Astrocyte of the spinal cord (primary cell): ENCODE measurements around the gene CHFR.
"Not testable (repeated sequence)": the region's sequence is repeated elsewhere in the genome, so short reads cannot be mapped to it uniquely, and the experiment has no call there.

Experiments
- DNase-seq: peaks from one replicate; pipeline ENCODE4 v3.0.0; 2011; ENCODE audit warnings: low read depth, low spot score
- H3K4me3 ChIP-seq: 2 replicates; pipeline ENCODE4 v1.5.1; 2011; ENCODE audit warnings: low read depth, mild to moderate bottlenecking, low read length, moderate library complexity
- CTCF ChIP-seq: IDR thresholded peaks from 2 replicates; pipeline ENCODE4 v1.5.1; 2012; ENCODE audit warnings: low read depth, mild to moderate bottlenecking, low read length, inconsistent platforms
- in situ Hi-C: cut with HindIII; loops from 2 replicates; pipeline ENCODE4 v1.10.0; 2017; ENCODE audit warnings: low sequenced_read_pairs

Gene CHFR

GRCh38 chr12:132861558-132861957 is 25.8 kb downstream of the CHFR start:
- in situ Hi-C loops = no loop called here

GRCh38 chr12:132858718-132859266 is 28.6 kb downstream of the CHFR start:
- TF ChIP-seq CTCF = no peak
- DNase-seq = no peak
- in situ Hi-C loops = no loop called here
- no peak overlapping the region for H3K4me3 ChIP-seq

More at GRCh38 chr12:132861558-132861957, 25.8 kb downstream of the CHFR start:
- DNase-seq = no peak
- TF ChIP-seq CTCF = no peak
- no peak overlapping the region for H3K4me3 ChIP-seq

- H3K4me3 ChIP-seq, in situ Hi-C loops, DNase-seq: not testable (repeated sequence)
Observed at GRCh38 chr12:132857019-132857418, 30.4 kb downstream of the CHFR start.

GRCh38 chr12:132856581-132856980 is 30.8 kb downstream of the CHFR start:
- in situ Hi-C loops = no loop called here
- TF ChIP-seq CTCF = no peak
- no peak for DNase-seq
- H3K4me3 ChIP-seq = no peak overlapping the region

GRCh38 chr12:132855211-132855610 is 32.2 kb downstream of the CHFR start:
- DNase-seq, in situ Hi-C loops, H3K4me3 ChIP-seq: not testable (repeated sequence)

GRCh38 chr12:132853285-132854092 is 33.9 kb downstream of the CHFR start:
- H3K4me3 ChIP-seq = no peak overlapping the region
- TF ChIP-seq CTCF = no peak
- no peak for DNase-seq
- in situ Hi-C loops = no loop called here

GRCh38 chr12:132852496-132852895 is 34.9 kb downstream of the CHFR start:
- H3K4me3 ChIP-seq = no peak overlapping the region
- TF ChIP-seq CTCF = no peak
- no peak for DNase-seq
- in situ Hi-C loops = no loop called here
